T-helper 17 cell (primary cell): ENCODE results near the gene OR9A2. TPM values are rescaled to one million over a fixed set of nuclear protein-coding genes. Genes with fewer than 3 reads are reported as not detected.
"Not testable (repeated sequence)": the region's sequence is repeated elsewhere in the genome, so short reads cannot be mapped to it uniquely, and the experiment has no call there.

Experiments used
- ATAC-seq: fragments of 150-1000 bp; cut with Tn5 transposase; 2 replicates; pipeline ENCODE4 v1.10.0; 2021; ENCODE audit warnings: mild to moderate bottlenecking, moderate library complexity
- DNase-seq, 3 donors: peaks; one replicate each; pipeline versions ENCODE4 v3.0.0 to v3.0.0-alpha.2; 2020 to 2021
- H3K9me3 ChIP-seq: one replicate; pipeline ENCODE4 v1.7.0; 2013; ENCODE audit warnings: low read length, mild to moderate bottlenecking; ENCODE audit not compliant: control insufficient read depth, poor library complexity, severe bottlenecking
- H3K27ac Mint-ChIP-seq: one replicate; pipeline ENCODE4 v1.8.0; 2022; ENCODE audit warnings: mild to moderate bottlenecking, moderate library complexity, mixed read lengths
- H3K27me3 Mint-ChIP-seq: one replicate; pipeline ENCODE4 v1.8.0; 2022; ENCODE audit warnings: mixed read lengths
- H3K36me3 Mint-ChIP-seq: one replicate; pipeline ENCODE4 v1.8.0; 2022; ENCODE audit warnings: low read depth, mixed read lengths
- H3K4me1 Mint-ChIP-seq: one replicate; pipeline ENCODE4 v1.8.0; 2022; ENCODE audit warnings: mild to moderate bottlenecking, mixed read lengths
- H3K4me3 Mint-ChIP-seq: one replicate; pipeline ENCODE4 v1.8.0; 2022; ENCODE audit warnings: mild to moderate bottlenecking, moderate library complexity, mixed read lengths
- total RNA-seq, 4 donors: library from RNA in 2 of 4; stranded (reverse) in 2 of 4; gene quantifications; one replicate each; pipeline ENCODE4 v1.2.3 and lab custom pipeline; 2022 to 2026

Gene OR9A2
- total RNA-seq, 2 donors from 2014 or later: not detected

DNA sequence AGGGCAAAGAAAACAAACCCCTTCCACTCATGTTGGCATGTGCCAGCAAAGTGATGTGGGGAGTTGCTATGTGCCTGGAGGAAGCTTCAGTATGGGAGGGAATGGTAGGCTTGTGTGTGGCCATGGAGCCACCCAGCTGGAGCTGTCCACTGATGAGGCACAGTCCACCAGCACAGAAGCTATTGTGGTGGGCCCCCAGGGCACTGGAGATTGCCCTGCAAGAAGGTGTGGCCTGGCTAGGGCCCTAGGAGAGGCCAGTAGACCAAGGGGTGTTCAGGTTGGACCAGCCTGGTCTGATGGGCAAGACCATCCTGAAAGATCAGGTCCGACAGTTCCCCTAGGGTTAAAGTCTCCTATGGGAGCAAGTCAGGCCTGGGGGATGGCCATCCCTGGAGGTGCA is 42.6 kb downstream of the OR9A2 start:
- Mint-ChIP-seq H3K27ac (no peak overlapping the region), H3K4me3 (no peak overlapping the region), H3K27me3 (peaks cover 15% of the 10 kb centered on the region), H3K4me1 (no peaks in the 10 kb centered on the region), H3K36me3 (peaks cover 4% of the 10 kb centered on the region)
- ATAC-seq (no peak), DNase-seq (no peak)
- H3K9me3 ChIP-seq: no peaks in the 10 kb centered on the region

DNA sequence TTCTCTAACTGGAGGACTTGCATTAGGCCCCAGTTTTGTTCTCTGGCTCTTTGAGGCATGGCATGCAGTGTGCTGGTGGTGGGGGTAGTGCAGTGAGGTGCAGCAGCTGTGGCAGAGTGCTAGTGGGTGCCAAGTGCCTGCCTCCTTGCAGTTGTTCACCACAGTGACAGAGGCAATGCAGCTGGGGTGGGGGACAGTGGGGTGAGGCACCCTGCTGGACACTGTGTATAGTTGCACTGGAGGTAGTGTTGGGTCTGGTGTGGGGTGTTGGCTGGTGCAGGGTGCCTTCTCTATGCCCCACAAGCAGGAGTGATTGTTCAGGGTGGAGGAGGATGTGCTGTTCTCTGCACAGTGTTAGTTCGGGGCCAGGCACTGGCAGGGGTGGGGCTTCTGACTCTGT is 43.1 kb downstream of the OR9A2 start:
- Mint-ChIP-seq H3K4me1 (no peaks in the 10 kb centered on the region), H3K4me3 (no peak overlapping the region), H3K27ac (no peak overlapping the region), H3K36me3 (peaks cover 4% of the 10 kb centered on the region), H3K27me3 (peaks cover 15% of the 10 kb centered on the region)
- ATAC-seq (no peak), DNase-seq (no peak)
- H3K9me3 ChIP-seq: no peaks in the 10 kb centered on the region

DNA sequence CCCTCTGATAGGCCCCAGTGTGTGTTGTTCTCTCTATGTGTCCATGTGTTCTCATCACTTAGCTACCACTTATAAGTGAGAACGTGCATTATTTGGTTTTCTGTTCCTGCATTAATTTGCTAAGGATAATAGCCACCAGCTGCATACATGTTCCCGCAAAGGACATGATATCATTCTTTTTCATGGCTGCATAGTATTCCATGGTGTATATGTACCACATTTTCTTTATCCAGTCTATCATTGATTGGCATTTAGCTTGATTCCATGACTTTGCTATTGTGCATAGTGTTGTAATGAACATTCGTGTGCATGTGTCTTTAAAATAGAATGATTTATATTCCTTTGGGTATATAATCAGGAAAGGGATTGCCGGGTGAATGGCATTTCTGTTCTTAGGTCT is 48.5 kb downstream of the OR9A2 start:
- not testable (repeated sequence) for H3K4me1 Mint-ChIP-seq, H3K4me3 Mint-ChIP-seq, H3K36me3 Mint-ChIP-seq, ATAC-seq, H3K9me3 ChIP-seq, DNase-seq, H3K27ac Mint-ChIP-seq, H3K27me3 Mint-ChIP-seq

Other genes starting within 250 kb of the OR9A2 start
- gene EPHB6, start 172.1 kb downstream of the OR9A2 start, total RNA-seq: 10 to 100 TPM; 52.3 to 59.9 TPM
- gene TRPV6, start 141.4 kb downstream of the OR9A2 start, total RNA-seq: not detected
- gene TRPV5, start 93.4 kb downstream of the OR9A2 start, total RNA-seq: not detected
- not detected for gene LLCFC1, start 87.6 kb downstream of the OR9A2 start, total RNA-seq
- 1 to 10 TPM in 1 of 2 donors, under 1 TPM in 1; 0.52 to 3.3 TPM for gene KEL, start 64.8 kb downstream of the OR9A2 start, total RNA-seq
- gene OR6V1, start 25.2 kb upstream of the OR9A2 start, total RNA-seq: not detected
- not detected for gene PIP, start 104.9 kb upstream of the OR9A2 start, total RNA-seq
- gene TAS2R39, start 156.3 kb upstream of the OR9A2 start, total RNA-seq: not detected
- gene TAS2R40, start 194.9 kb upstream of the OR9A2 start, total RNA-seq: not detected
- gene GSTK1, start 236.3 kb upstream of the OR9A2 start, total RNA-seq: 100 to 1,000 TPM; 428 to 433 TPM